NCI-H82 (cell line): ENCODE results near the gene TEX101.
A peak's percentile ranks its signal among the peaks of the same experiment; 100 is the strongest.

ENCODE experiments used
- DNase-seq: peaks from one replicate; lab custom pipeline; 2025; lab: John Stamatoyannopoulos, UW

TEX101 gene

DNA sequence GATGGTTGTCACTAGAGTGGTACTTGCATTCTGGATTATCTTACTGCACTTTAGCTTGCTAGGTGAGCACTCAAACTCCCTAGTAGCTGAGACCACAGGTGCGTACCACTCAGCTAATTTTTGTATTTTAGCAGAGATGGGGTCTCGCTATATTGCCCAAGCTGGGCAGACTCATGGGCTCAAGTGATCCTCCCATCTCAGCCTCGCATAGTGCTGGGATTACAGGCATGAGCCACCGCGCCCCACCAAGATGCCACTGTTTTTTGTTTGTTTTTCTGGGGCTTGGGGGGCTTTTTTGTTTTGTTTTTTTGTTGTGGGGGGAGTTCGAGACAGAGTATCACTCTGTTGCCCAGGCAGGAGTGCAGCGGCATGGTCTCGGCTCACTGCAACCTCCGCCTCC lies 33.0 kb downstream of the TEX101 start:
- DNase-seq = no peak

DNA sequence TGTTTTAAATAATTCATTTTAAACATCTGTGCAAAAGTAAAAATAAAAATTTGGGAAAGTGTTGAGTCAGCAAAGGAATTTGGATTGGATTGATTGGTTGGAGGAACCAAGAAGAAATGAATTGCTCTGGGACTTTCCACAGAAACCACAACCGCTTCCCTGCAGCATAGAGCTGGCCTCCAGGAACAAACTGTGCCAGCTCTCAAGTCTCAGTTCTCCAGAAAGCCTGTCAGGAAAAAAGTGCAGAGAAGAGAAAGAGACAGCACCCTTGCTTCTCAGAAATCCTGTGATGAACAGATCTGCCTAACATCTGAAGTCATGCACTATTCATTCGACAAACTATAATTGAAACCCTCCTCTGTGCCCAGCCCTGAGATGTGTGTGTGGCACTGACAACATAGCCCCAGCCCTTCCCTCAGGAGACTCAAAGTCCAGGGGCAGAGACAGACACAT lies 35.9 kb downstream of the TEX101 start:
- DNase-seq = no peak

DNA sequence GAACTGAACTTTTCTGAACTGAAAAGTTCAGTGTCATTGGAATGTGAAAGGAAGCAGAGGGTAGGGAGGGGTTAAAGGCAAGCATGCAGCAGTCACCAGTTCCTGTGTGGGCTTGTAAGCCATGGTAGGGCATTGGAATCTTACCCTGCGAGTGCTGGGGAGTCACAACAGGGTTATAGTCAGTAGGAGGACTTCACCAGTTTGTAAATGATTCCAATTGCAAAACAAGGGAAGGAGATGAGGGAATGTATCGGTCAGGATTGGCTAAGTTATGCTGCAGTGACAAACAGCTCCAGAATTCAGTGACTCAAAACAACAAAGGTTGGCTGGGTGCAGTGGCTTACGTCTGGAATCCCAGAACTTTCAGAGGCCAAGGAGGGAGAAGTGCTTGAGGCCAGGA lies 37.9 kb downstream of the TEX101 start:
- no peak for DNase-seq

DNA sequence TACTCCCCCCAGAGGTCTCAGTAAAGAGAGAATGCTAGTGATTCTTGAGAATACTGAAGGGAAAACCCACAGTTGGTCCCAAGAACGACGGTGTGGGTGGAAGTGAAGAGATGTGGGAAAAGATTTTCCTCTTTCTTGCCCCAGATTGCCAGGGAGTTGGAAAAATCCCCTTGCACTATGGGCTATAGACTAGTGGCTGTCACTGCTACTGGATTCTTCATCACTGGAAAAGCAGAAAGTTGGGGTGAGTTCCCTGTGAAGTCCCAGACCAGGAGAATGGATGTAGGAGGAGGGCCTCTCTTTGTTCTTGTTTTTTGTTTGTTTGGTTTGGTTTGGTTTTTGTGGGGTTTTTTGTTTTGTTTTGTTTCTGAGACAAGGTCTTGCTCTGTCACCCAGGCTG lies 39.3 kb downstream of the TEX101 start:
- DNase-seq = no peak

DNA sequence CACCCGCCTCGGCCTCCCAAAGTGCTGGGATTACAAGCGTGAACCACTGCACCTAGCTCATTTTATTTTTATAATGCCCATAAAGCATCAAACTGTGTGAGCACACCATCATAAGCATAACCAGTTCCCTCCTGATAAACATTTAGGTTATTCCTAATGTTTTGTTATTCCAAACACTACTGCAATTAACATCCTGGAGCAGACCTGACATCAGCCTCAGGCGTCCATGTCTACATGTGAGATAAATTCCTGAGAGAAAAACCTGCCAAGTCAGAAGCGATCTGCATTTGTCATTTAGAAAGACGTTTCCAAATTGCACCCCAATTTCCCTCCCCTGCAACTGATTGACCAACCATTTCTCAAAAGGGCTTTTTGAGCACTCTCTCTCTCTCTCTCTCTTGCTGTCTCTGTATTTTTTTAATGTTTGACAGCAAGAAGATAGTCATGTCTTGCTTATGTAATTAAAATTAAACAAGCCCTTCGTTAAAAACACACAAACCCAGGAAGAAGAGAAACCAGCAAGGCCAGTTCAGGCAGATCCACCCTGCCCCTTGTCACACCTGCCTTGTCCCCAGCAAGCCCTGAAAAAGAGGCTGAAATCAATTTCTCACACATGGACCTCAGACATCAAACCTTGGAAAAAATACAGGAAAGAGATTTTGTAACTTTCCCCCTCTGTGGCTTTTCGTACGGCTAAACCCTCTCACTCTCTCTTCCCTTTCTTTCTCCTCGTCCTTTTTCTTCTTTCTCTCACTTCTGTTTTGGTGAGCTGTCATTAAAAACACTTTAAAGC lies 40.8 kb downstream of the TEX101 start:
- no peak for DNase-seq

DNA sequence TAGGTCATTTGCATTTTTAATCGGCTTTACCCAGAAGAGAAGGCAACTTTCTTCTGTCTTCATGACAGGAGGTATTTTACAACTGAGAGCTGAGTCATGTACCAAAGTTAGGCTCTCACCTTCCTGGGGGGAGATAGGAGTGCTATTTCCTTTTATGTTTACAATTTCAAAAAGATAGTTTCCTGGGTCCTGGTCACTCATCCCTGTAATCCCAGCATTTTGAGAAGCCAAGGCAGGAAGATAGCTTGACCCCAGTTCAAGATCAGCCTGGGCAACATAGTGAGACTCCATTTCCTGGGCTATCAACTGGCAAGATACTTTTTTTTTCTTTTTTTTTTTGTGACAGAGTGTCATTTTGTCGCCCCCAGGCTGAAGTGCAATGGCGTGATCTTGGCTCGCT lies 43.1 kb downstream of the TEX101 start:
- DNase-seq = no peak

DNA sequence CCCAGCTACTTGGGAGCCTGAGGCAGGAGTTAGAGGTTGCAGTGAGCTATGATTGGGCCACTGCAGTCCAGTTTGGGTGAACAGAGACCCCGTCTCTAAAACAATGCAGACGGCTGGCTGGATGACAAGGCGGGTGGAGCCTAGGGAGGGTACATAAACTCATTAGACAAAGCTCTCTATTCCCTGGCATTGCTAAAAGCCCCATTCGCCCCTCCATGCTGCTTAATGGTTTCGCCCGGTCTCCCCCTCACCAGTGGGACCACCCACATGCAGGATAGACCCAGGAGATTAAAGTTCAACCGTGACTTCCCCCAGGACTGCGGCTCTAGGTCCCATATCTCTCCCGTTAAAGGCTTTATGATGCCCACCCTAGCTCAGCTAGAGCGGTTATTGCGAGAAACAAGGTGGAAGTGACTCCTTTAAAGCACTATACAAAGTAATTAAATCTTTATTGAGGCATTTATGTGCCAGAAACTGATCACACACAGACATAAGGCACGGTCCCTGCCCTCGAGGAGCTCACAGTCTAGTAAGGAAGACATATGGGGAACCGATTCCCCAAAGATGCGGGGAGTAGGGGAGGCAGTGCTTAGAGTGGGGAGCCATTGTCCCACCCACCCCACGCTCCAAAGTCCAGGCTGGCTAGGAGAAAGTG lies 45.8 kb downstream of the TEX101 start:
- peak; percentile 72 for DNase-seq

DNA sequence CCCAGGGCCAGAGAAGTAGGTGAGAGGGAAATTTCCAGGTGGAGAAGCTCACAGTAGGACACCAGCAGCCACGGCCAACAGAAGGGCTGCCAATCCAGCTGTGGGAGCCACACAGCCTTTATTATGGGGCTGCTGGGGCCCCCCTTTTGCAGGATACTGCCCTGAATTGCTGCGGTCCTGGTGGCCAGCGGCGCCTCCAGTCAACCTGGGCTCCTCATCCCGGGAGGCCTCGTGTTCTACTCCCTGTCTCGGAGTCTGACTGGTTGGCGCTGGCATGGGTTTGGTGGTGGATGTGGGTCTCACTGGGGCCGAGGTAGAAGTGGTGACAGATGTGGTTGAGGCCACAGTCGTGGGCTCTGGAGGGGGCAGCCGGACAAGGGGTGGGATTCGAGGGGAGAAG lies 46.6 kb downstream of the TEX101 start:
- no peak for DNase-seq

DNA sequence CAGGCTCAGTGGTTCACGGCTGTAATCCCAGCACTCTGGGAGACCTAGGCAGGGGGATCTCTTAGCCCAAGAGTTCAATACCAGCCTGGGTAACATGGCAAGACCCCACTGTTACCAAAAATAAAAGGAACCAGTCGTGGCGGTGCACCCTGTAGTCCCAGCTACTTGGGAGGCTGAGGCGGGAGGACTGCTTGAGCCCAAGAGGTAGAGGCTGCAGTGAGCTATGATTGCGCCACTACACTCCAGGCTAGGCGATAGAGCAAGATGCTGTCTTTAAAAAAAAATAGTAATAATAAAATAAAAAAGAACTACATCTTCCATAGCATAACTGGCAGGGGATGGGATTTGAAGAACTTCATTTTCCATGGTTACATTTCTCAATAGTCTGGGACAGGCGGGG lies 47.7 kb downstream of the TEX101 start:
- DNase-seq = no peak

DNA sequence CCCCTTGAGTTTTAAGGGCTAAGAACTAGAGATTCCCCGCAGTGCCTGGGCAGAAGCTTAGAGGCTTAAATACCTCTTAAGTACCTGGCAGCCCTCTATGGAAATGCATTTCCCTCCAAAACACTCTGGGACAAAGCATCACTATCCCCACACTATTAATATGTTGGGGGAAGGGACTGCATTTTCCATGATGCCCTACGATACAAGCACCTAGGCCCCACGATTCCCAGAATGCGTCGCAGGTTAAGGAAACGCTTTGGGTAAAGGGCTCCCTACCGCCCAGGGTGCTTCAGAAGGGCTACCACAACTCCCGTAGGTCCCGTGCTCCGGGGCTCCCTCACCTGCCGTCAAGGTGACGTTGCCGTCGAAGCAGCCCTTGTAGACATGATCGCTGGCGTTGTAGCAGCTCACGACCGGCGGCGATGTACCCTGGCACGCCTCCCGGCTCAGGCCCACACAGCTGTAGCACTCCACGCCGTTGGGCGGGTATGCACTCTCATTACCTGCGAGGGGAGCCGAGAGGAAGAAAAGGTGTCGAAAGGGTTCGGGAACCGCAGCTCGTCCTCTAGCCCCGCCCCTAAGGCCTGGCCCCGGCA lies 48.2 kb downstream of the TEX101 start:
- DNase-seq = peak; percentile 49

DNA sequence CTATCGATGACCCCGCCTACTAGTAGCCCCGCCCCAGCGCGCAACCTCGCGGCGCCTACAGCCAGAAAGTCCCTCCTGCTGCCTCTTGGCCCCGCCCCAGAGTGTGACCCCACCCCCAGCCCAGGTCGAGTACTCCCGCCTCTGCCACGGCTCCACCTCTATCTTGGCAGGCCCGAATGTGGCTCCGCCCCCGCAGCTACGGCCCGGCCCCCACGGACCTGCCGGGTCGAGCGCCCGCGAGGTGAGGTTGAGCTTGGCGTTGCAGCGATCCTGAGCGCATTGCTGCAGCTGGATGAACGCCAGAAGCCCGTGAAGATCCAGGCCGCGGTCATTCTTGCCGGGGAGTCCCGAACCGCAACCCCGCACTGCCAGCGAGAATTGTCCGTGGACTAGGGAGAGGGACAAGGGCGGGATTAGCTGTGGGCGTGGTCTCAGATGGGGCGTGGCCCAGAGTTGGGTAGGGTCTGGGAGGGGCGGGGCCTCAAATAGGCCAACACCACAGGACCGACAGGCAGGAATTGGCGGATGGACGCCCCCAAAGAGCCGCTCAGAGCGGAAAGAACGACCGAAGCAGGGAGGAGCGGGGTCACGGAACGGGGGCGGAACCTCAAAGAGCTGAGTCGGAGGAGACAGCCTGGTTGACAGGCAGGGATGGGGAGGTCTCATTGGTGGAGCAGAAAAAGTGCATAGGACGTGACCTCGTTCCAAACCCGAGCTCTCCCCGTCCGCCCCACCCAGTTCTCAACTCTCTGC lies 48.9 kb downstream of the TEX101 start:
- peak; percentile 95 for DNase-seq

DNA sequence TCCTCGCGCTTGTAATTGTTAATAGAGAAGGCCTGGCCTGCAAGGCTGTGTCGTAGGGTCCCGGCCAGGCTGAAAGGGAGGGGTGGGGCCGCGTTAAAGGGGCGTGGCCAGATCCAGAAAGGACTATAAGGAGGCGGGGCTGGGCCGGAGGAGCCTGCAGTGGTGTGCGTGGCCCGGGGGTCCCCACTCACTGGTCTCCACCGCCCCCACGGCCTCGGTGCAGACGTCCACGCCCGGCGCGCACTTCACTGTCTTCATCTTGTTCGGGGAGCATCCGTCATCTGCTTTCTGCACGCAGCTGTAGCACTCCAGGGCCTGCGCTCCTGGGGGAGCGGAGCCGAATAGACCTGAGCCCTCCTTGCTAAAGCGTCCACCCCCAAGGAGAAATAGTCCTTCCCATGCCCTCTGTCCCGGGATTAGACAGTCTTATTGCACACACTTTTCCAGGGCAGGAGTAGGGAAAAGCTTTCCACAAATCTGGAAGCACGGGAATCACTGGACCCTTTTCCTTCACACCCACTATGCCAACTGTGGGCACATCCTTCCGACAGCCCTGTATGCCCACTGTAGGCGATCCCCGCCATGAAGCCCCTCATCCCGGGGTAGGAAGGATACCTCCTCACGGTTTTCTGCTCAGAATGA lies 49.6 kb downstream of the TEX101 start:
- peak; percentile 70 for DNase-seq

DNA sequence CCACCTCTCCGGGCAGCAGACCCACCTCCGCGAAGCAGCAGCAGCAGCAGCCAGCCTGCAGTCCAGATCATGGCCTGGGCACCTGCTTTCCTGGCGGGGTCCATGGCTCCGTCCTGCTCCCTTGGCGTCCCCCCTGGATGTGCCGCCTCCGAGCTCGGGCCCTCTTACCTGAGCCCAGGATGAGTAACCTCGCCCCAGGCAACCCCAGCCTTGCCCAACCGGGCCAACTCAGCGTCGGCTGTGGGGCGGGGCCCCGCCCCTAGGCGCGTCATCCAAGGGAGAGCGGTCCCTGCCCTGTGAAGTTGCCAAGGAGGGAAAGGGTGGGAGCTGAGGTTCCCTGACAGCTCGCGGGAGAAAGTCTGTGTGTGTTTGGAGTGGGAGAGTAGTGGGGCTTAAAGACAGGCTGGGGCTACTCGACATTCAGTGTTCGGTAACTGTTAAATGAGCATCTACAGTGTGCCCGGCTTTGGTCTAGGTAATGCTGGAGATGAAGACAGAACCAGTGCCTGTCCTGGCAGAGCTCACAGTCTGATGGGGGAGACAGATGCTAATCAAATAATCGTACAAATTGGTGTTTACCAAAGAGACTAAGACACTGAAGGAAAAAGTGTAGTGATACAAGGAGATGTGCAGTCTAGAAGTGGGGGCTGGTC lies 50.9 kb downstream of the TEX101 start, which contains the start of gene LYPD3:
Gene LYPD3, minus strand, starts transcription at position 141 of the 653 bp plus-strand sequence. Its CDS starts 37 bp downstream, at position 104.
- DNase-seq = no peak

DNA sequence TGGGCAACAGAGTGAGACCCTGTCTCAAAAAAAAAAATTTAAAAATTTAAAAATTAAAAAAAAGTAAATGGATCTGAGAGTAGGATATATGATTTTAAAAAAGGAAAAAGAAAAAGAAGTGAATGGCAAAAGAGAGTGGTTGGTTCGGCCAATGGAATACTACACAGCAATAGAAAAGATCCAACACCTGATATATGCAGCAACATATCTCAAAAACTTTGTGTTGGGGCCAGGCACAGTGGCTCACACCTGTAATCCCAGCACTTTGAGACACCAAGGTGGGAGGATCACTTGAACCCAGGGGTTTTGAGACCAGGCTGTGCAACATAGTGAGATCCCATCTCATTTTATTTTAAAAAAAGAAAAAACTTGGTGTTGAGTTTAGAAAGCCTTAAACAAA lies 52.1 kb downstream of the TEX101 start:
- DNase-seq = no peak

DNA sequence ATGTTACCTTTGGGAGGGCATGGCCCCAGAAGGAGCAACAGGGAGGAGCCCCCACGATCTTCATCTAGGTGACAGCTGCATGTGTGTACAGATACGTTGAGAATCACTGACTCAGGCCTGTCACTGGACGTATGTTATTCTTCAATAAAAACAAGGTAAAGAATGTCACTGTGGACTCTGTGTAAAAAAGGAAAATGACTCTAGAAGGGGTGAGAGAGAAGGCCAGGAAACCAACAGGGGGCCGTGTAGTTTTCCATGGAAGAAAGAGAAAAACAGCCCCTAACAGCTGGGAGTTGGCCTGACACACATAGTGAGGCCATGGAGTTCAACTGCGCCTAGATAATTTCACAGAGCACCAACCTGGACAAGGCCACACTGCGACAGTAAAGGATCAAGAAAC lies 52.6 kb downstream of the TEX101 start:
- DNase-seq = no peak

DNA sequence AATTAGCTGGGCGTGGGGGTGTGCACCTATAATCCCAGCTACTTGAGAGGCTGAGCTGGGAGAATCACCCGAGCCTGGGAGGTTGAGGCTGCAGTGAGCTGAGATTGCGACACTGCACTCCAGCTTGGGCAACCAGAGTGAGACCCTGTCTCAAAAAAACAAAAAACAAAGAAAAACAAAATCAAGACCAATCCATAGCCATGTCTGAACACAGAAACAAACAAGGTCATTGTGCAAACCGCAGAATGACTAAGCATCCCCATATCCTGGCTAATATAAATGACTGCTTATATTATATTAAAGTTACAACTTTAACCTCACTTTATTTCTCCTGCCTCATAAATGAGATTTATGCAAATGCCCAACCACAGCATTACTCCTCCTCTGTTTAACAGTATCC lies 53.0 kb downstream of the TEX101 start:
- DNase-seq = no peak
